Measurements from ENCODE around the gene WDR33.

Gene WDR33

DNA sequence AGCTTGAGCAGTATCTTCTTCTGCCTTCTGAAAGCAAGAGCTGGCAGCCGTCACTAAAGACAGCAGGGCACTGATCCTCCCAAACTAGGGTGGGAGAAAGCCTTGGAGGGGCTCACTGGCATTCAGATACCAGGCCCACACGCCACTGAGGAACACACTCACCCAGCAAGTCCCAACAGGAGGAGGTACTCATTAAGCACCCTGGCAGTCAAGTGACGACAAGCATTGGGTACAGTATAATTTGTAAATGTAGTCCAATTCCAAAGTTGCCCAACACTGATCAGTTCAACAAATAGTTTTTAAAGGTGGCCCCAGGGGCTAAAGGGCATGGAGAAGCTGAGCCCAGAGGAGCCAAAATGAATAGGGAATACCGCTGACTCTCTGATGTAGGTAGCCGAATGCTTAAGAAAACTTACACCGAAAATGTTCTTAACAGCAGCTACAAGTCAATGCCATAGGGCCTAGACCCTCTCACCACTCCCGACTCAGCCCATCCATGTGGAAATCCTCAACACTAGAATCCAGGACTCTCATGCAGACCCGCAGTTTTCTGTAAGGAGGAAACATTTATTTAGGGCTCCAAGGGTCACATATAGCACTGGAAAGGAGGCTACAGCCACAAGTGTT lies 145.6 kb downstream of the WDR33 start:
- TF ChIP-seq, protein P1, sequence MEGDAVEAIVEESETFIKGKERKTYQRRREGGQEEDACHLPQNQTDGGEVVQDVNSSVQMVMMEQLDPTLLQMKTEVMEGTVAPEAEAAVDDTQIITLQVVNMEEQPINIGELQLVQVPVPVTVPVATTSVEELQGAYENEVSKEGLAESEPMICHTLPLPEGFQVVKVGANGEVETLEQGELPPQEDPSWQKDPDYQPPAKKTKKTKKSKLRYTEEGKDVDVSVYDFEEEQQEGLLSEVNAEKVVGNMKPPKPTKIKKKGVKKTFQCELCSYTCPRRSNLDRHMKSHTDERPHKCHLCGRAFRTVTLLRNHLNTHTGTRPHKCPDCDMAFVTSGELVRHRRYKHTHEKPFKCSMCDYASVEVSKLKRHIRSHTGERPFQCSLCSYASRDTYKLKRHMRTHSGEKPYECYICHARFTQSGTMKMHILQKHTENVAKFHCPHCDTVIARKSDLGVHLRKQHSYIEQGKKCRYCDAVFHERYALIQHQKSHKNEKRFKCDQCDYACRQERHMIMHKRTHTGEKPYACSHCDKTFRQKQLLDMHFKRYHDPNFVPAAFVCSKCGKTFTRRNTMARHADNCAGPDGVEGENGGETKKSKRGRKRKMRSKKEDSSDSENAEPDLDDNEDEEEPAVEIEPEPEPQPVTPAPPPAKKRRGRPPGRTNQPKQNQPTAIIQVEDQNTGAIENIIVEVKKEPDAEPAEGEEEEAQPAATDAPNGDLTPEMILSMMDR (IDR thresholded peaks at IDR 0.05; ENCODE audit: borderline replicate concordance, extremely low read depth, low read length, poor library complexity, severe bottlenecking), result no peak
- no peak for TF ChIP-seq EZH2 (IDR thresholded peaks at IDR 0.05; ENCODE audit: borderline replicate concordance, low read depth, low read length, severe bottlenecking)
- Histone ChIP-seq H4K20me1 (ENCODE audit: insufficient read depth, low read length) (no peaks in the 10 kb centered on the region), H3K9ac (ENCODE audit: low read depth, low read length) (no peak overlapping the region), H3K4me3 (ENCODE audit: low read depth in 1 of 2, low read length in 2 of 2) (no peak overlapping the region), H3K4me1 (ENCODE audit: insufficient read depth, low read length) (no peaks in the 10 kb centered on the region), H3K27me3 (ENCODE audit: insufficient read depth, low read length, poor library complexity) (no peaks in the 10 kb centered on the region), H3K79me2 (ENCODE audit: insufficient read depth, low read length) (no peaks in the 10 kb centered on the region), H2AFZ (ENCODE audit: low read depth, low read length) (no peak overlapping the region), H3K4me2 (ENCODE audit: insufficient read depth, low read length) (no peak overlapping the region), H3K9me3 (ENCODE audit: insufficient read depth, low read length, severe bottlenecking) (no peaks in the 10 kb centered on the region), H3K27ac (ENCODE audit: low read length) (no peak overlapping the region), H3K36me3 (ENCODE audit: insufficient read depth, low read length) (no peaks in the 10 kb centered on the region)
- ATAC-seq (ENCODE audit: insufficient read depth, low read depth), result no peak
- DNase-seq, result no peak

DNA sequence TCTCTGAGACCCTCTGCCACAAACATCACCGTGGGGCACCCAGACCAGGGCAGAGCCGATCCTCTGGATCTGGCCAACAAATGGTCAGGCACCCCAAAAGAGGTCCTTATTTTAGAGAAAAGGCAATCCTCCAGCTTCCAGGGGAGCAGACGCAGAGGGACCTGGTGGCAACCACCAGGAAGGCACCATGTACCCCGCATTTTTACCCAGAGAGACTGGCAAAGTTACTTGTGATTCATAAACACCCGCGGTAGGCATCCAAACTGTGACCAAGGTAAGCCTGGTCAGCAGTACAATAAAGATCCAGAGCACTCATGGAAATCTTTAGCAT lies 146.1 kb downstream of the WDR33 start:
- Histone ChIP-seq H3K36me3 (ENCODE audit: insufficient read depth, low read length) (no peaks in the 10 kb centered on the region), H3K4me1 (ENCODE audit: insufficient read depth, low read length) (peaks cover 5% of the 10 kb centered on the region), H3K4me2 (ENCODE audit: insufficient read depth, low read length) (no peak overlapping the region), H3K79me2 (ENCODE audit: insufficient read depth, low read length) (no peaks in the 10 kb centered on the region), H2AFZ (ENCODE audit: low read depth, low read length) (no peak overlapping the region), H3K4me3 (ENCODE audit: low read depth in 1 of 2, low read length in 2 of 2) (no peak overlapping the region), H4K20me1 (ENCODE audit: insufficient read depth, low read length) (no peaks in the 10 kb centered on the region), H3K27ac (ENCODE audit: low read length) (no peak overlapping the region), H3K9ac (ENCODE audit: low read depth, low read length) (no peak overlapping the region), H3K9me3 (ENCODE audit: insufficient read depth, low read length, severe bottlenecking) (no peaks in the 10 kb centered on the region), H3K27me3 (ENCODE audit: insufficient read depth, low read length, poor library complexity) (no peaks in the 10 kb centered on the region)
- TF ChIP-seq, protein P1 (IDR thresholded peaks at IDR 0.05; ENCODE audit: borderline replicate concordance, extremely low read depth, low read length, poor library complexity, severe bottlenecking), result no peak
- TF ChIP-seq EZH2 (IDR thresholded peaks at IDR 0.05; ENCODE audit: borderline replicate concordance, low read depth, low read length, severe bottlenecking), result no peak
- ATAC-seq (ENCODE audit: insufficient read depth, low read depth) (no peak), DNase-seq (no peak)

DNA sequence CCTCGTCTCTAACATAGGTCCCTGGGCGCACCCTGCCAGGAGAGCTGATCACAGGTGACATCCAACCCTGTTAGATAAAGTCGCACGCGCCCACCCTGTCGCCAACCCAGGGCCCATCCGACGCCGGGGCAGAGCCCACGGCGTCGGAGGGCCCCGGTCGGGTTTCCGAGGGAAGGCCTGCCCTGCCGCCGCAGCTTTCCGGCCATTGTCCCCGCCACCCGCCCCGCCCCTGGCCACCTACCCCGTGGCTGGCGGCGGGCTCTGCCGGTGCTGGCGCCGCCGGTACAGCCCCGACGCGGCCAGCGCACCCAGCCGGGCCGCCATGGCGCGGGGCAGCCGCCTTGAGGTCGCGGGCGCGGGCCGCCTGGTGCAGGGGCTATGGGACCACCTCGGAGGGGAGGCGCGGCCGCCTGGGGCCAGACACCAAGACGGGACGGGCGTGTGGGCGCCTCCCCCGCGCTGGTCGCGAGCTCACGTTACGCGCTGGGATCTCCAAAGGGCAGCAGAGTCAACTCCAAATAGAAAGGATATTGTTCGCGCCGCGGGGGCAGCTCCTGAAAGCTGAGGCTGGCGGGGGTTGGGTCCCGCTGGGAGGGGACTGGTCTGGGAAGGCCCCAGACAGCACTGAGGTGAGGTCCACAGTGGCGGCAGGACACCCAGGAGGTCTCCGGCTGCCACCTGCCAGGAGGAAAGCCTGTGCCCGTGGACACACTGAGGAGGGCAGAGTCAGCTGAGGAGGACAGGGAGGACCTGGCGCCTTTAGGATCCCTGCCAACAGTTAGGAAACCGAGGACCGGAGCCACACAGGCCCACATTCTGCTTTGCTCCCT lies 146.7 kb downstream of the WDR33 start:
- H2AFZ ChIP-seq (ENCODE audit: low read depth, low read length), result no peak overlapping the region
- no peak overlapping the region for H3K4me2 ChIP-seq (ENCODE audit: insufficient read depth, low read length)
- H3K27me3 ChIP-seq (ENCODE audit: insufficient read depth, low read length, poor library complexity), result no peaks in the 10 kb centered on the region
- H3K36me3 ChIP-seq (ENCODE audit: insufficient read depth, low read length), result no peaks in the 10 kb centered on the region
- H3K4me3 ChIP-seq (ENCODE audit: low read depth in 1 of 2, low read length in 2 of 2), result no peak overlapping the region
- TF ChIP-seq, protein P1 (IDR thresholded peaks at IDR 0.05; ENCODE audit: borderline replicate concordance, extremely low read depth, low read length, poor library complexity, severe bottlenecking), result no peak
- no peak for TF ChIP-seq EZH2 (IDR thresholded peaks at IDR 0.05; ENCODE audit: borderline replicate concordance, low read depth, low read length, severe bottlenecking)
- peaks cover 8% of the 10 kb centered on the region for H3K4me1 ChIP-seq (ENCODE audit: insufficient read depth, low read length)
- no peaks in the 10 kb centered on the region for H4K20me1 ChIP-seq (ENCODE audit: insufficient read depth, low read length)
- no peak for DNase-seq
- ATAC-seq (ENCODE audit: insufficient read depth, low read depth), result no peak
- H3K9me3 ChIP-seq (ENCODE audit: insufficient read depth, low read length, severe bottlenecking), result no peaks in the 10 kb centered on the region
- no peak overlapping the region for H3K9ac ChIP-seq (ENCODE audit: low read depth, low read length)
- H3K27ac ChIP-seq (ENCODE audit: low read length), result no peak overlapping the region
- H3K79me2 ChIP-seq (ENCODE audit: insufficient read depth, low read length), result no peaks in the 10 kb centered on the region

Measured in DND-41 (cell line).